Measurements from ENCODE around the gene MYO1H. TPM values are rescaled to one million over a fixed set of nuclear protein-coding genes. Genes with fewer than 3 reads are reported as not detected.

The MYO1H gene
- total RNA-seq, 4 donors from 2014 or later, result not detected

GRCh38 chr12:109329003-109329402 is 18.7 kb upstream of the MYO1H start:
- no peaks in the 10 kb centered on the region for H3K4me1 ChIP-seq
- no peak for TF ChIP-seq POLR2A (IDR thresholded peaks at IDR 0.05)
- no peak for TF ChIP-seq CTCF (IDR thresholded peaks at IDR 0.05 in 4 of 5, conservative IDR thresholded peaks at IDR 0.05 in 1 of 5)
- DNase-seq (no peak), ATAC-seq (no peak)
- H3K27me3 ChIP-seq, result no peaks in the 10 kb centered on the region
- in situ Hi-C loops (cut with MboI; ENCODE audit: low sequenced_read_pairs in 4 of 4), result no loop called here
- no peaks in the 10 kb centered on the region for H3K36me3 ChIP-seq
- no peak overlapping the region for H3K27ac ChIP-seq
- no peak overlapping the region for H3K4me3 ChIP-seq
- intact Hi-C loops (cut with DNase I; ENCODE audit: low total_unique reads), result no loop called here
- H3K9me3 ChIP-seq, result no peaks in the 10 kb centered on the region

- TF ChIP-seq POLR2A (IDR thresholded peaks at IDR 0.05) (no peak), CTCF (IDR thresholded peaks at IDR 0.05 in 4 of 5, conservative IDR thresholded peaks at IDR 0.05 in 1 of 5) (no peak)
- DNase-seq (no peak), ATAC-seq (no peak)
- H3K9me3 ChIP-seq, result no peaks in the 10 kb centered on the region
- no peaks in the 10 kb centered on the region for H3K36me3 ChIP-seq
- H3K4me1 ChIP-seq, result no peaks in the 10 kb centered on the region
- no peak overlapping the region for H3K27ac ChIP-seq
- H3K27me3 ChIP-seq, result no peaks in the 10 kb centered on the region
- intact Hi-C loops (cut with DNase I; ENCODE audit: low total_unique reads), result no loop called here
- in situ Hi-C loops (cut with MboI; ENCODE audit: low sequenced_read_pairs in 4 of 4), result no loop called here
- H3K4me3 ChIP-seq, result no peak overlapping the region
These were observed 18.0 kb upstream of the MYO1H start for GRCh38 chr12:109329686-109330085.

GRCh38 chr12:109330282-109331230 is 17.1 kb upstream of the MYO1H start:
- no peak for ATAC-seq
- no peak overlapping the region for H3K4me3 ChIP-seq
- peaks cover 0 to 4% (median 0%) of the 10 kb centered on the region in 3 donors for H3K27me3 ChIP-seq
- no peak for TF ChIP-seq CTCF (IDR thresholded peaks at IDR 0.05 in 4 of 5, conservative IDR thresholded peaks at IDR 0.05 in 1 of 5)
- TF ChIP-seq POLR2A (IDR thresholded peaks at IDR 0.05), result no peak
- no peaks in the 10 kb centered on the region for H3K36me3 ChIP-seq
- H3K4me1 ChIP-seq, result no peaks in the 10 kb centered on the region
- H3K27ac ChIP-seq, result no peak overlapping the region
- H3K9me3 ChIP-seq, result no peaks in the 10 kb centered on the region
- in situ Hi-C loops (cut with MboI; ENCODE audit: low sequenced_read_pairs in 4 of 4), result no loop called here
- intact Hi-C loops (cut with DNase I; ENCODE audit: low total_unique reads), result no loop called here
- no peak for DNase-seq

GRCh38 chr12:109331301-109331952 is 16.3 kb upstream of the MYO1H start:
- TF ChIP-seq CTCF (IDR thresholded peaks at IDR 0.05 in 4 of 5, conservative IDR thresholded peaks at IDR 0.05 in 1 of 5) (no peak), POLR2A (IDR thresholded peaks at IDR 0.05) (no peak)
- ATAC-seq (no peak), DNase-seq (no peak)
- Histone ChIP-seq H3K9me3 (no peaks in the 10 kb centered on the region), H3K36me3 (no peaks in the 10 kb centered on the region), H3K27ac (no peak overlapping the region), H3K4me3 (no peak overlapping the region), H3K4me1 (no peaks in the 10 kb centered on the region), H3K27me3 (peaks cover 0 to 4% (median 0%) of the 10 kb centered on the region in 3 donors)
- intact Hi-C loops (cut with DNase I; ENCODE audit: low total_unique reads) (no loop called here), in situ Hi-C loops (cut with MboI; ENCODE audit: low sequenced_read_pairs in 4 of 4) (no loop called here)

Measured in gastrocnemius medialis (tissue), 4 donors.